Erythroblast (primary cell): Measurements from ENCODE around the gene CORO2B.

Experiments
- GATA1 ChIP-seq: IDR thresholded peaks from 2 replicates; pipeline ENCODE4 v1.6.1; 2011; ENCODE audit warnings: low read depth, mild to moderate bottlenecking, control low read depth, low read length, moderate library complexity
- POLR2A ChIP-seq: IDR thresholded peaks from 2 replicates; pipeline ENCODE4 v1.6.1; 2011; ENCODE audit warnings: mild to moderate bottlenecking, low read length

- TF ChIP-seq POLR2A (no peak), GATA1 (no peak)
These were observed 4.5 kb downstream of the CORO2B start for GRCh38 chr15:68583321-68583720.
